HCT116 (cell line): ENCODE results near the gene CLASP1.

Experiments
- ATF3 ChIP-seq: IDR thresholded peaks from 2 replicates; pipeline ENCODE4 v1.6.1; 2012
- CTCF ChIP-seq, 3 experiments: fragments of 200-600 bp in 1 of 3; sonication (generic) in 1 of 3; IDR thresholded peaks in 2 of 3; conservative IDR thresholded peaks in 1 of 3; 2 replicates each; pipeline ENCODE4 v1.5.1; 2012 to 2017; ENCODE audit warnings: low read depth in 2 of 3, low read length in 2 of 3, antibody characterized with exemption in 1 of 3, borderline replicate concordance in 1 of 3, control low read depth in 1 of 3, mild to moderate bottlenecking in 1 of 3, mixed read lengths in 1 of 3, mixed run types in 1 of 3, moderate library complexity in 1 of 3; ENCODE audit not compliant: insufficient read depth in 1 of 3
- EZH2 ChIP-seq: fragments of 200-600 bp; sonication (generic); IDR thresholded peaks from 2 replicates; pipeline ENCODE4 v1.6.1; 2017; ENCODE audit warnings: antibody characterized with exemption, mixed run types
- EZH2phosphoT487 ChIP-seq: fragments of 200-600 bp; IDR thresholded peaks from 2 replicates; pipeline ENCODE4 v1.6.1; 2018; ENCODE audit warnings: antibody characterized with exemption, borderline replicate concordance
- MAX ChIP-seq: IDR thresholded peaks from 2 replicates; pipeline ENCODE4 v1.6.1; 2012
- POLR2A ChIP-seq: IDR thresholded peaks from 2 replicates; pipeline ENCODE4 v1.7.0; 2011; ENCODE audit warnings: borderline replicate concordance; ENCODE audit not compliant: insufficient read depth, insufficient read length; ENCODE audit errors: extremely low read depth
- POLR2AphosphoS5 ChIP-seq: IDR thresholded peaks from 2 replicates; pipeline ENCODE4 v1.6.1; 2011; ENCODE audit warnings: mild to moderate bottlenecking, low read depth, low read length, moderate library complexity
- SIN3A ChIP-seq: IDR thresholded peaks from 2 replicates; pipeline ENCODE4 v1.6.1; 2012; ENCODE audit warnings: low read depth
- SP1 ChIP-seq: IDR thresholded peaks from 2 replicates; pipeline ENCODE4 v1.6.1; 2012; ENCODE audit warnings: low read depth
- TF ChIP-seq, protein P1 (sequence below): IDR thresholded peaks from 2 replicates; pipeline ENCODE4 v1.6.1; 2012; ENCODE audit warnings: low read depth

DNA sequence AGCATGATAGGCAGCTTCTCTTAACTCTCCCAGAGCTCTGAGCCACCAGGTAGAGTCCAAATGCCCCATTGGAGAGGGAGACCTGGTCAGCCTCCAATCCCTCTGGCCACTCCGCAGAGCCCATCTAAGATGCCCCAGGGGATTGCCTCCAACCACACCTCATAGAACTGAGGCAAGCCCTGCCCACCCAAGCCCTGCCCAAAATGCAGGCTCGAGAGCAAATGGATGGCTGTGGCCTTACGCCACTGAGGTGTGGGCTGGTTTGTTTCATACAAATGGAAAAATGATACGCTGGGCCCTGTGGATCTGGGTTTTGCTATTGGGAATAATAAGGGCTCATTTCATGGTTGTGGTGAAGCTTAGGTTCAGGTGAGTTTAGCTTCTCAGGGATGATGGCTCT is 361.3 kb downstream of the CLASP1 start:
- no peak for TF ChIP-seq CTCF (IDR thresholded peaks at IDR 0.05 in 2 of 3, conservative IDR thresholded peaks at IDR 0.05 in 1 of 3; ENCODE audit: borderline replicate concordance in 1 of 3, insufficient read depth in 1 of 3, low read depth in 2 of 3, low read length in 2 of 3)
- TF ChIP-seq MAX = no peak
- no peak for TF ChIP-seq SIN3A
- TF ChIP-seq POLR2A = no peak
- TF ChIP-seq, protein P1, sequence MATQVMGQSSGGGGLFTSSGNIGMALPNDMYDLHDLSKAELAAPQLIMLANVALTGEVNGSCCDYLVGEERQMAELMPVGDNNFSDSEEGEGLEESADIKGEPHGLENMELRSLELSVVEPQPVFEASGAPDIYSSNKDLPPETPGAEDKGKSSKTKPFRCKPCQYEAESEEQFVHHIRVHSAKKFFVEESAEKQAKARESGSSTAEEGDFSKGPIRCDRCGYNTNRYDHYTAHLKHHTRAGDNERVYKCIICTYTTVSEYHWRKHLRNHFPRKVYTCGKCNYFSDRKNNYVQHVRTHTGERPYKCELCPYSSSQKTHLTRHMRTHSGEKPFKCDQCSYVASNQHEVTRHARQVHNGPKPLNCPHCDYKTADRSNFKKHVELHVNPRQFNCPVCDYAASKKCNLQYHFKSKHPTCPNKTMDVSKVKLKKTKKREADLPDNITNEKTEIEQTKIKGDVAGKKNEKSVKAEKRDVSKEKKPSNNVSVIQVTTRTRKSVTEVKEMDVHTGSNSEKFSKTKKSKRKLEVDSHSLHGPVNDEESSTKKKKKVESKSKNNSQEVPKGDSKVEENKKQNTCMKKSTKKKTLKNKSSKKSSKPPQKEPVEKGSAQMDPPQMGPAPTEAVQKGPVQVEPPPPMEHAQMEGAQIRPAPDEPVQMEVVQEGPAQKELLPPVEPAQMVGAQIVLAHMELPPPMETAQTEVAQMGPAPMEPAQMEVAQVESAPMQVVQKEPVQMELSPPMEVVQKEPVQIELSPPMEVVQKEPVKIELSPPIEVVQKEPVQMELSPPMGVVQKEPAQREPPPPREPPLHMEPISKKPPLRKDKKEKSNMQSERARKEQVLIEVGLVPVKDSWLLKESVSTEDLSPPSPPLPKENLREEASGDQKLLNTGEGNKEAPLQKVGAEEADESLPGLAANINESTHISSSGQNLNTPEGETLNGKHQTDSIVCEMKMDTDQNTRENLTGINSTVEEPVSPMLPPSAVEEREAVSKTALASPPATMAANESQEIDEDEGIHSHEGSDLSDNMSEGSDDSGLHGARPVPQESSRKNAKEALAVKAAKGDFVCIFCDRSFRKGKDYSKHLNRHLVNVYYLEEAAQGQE = no peak
- no peak for TF ChIP-seq EZH2
- no peak for TF ChIP-seq POLR2AphosphoS5
- no peak for TF ChIP-seq ATF3
- no peak for TF ChIP-seq SP1
- no peak for TF ChIP-seq EZH2phosphoT487
